WERI-Rb-1 (cell line): ENCODE results near the gene USP6NL.

Experiments
- DNase-seq: peaks from one replicate; pipeline ENCODE4 v3.0.0-alpha.2; 2020
- H3K27ac ChIP-seq: fragments of 250-450 bp; sonication (Bioruptor Pico); 2 replicates; pipeline ENCODE4 v1.5.1; 2020; ENCODE audit warnings: mild to moderate bottlenecking, moderate library complexity
- H3K27me3 ChIP-seq: fragments of 250-450 bp; sonication (Bioruptor Pico); 2 replicates; pipeline ENCODE4 v1.5.1; 2021; ENCODE audit warnings: mild to moderate bottlenecking, low read depth, moderate library complexity; ENCODE audit not compliant: insufficient read depth, severe bottlenecking
- H3K36me3 ChIP-seq: fragments of 250-450 bp; sonication (Bioruptor Pico); 2 replicates; pipeline ENCODE4 v1.5.1; 2020; ENCODE audit warnings: mild to moderate bottlenecking, moderate library complexity
- H3K4me3 ChIP-seq: 2 replicates; pipeline ENCODE4 v1.5.1; 2011; ENCODE audit warnings: low read depth, mild to moderate bottlenecking, control low read depth, low read length
- H3K9me3 ChIP-seq: fragments of 250-450 bp; sonication (Bioruptor Pico); 2 replicates; pipeline ENCODE4 v1.5.1; 2021; ENCODE audit warnings: mild to moderate bottlenecking, moderate library complexity; ENCODE audit not compliant: severe bottlenecking
- TF ChIP-seq, protein P1 (sequence below): IDR thresholded peaks from 2 replicates; pipeline ENCODE4 v1.5.1; 2011; ENCODE audit warnings: low read depth, mild to moderate bottlenecking, control low read depth, inconsistent platforms, low read length

The USP6NL gene

DNA sequence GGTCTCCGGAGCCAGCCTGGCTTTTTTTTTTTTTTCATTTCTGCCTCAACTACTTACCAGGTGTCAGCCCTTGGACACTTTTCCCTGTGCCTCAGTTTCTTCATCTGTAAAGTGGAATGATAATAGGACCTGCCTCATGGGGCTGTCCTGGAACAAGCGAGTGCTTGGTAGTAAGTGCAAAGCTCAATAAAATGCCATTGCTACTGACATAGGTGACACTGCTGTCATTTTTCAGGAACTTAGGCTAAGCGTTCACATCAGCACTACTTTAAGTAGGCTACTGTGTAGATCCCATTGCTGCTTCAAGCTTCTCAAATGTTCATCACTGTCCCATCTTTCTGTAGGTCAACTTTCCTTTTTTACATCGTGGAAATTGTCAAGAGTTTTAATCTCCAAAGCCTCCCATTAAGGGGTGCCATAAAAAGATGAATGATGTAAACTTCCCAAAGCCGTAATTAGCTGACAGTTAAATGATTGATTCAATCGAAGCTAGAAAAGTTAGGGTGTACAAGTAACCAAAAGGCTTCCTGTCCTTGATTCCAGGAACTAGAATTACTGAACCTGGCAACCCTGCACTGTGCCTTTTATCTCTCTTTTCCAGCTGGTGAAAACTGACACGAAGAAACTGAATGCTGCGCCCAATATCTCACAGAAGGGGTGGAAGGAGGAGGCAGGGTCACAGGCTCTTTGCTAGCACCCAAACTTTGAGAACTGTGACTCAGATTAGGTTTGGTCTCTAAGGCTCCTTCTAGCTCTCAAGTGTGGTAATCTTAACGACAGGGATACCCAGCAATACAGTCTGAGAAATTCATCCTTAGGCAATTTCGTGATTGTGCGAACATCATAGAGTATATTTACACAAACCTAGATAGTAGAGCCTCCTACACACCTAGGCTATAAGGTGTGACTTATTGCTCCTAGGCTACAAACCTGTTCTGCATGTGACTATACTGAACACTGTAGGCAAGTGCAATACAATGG, 861 bp upstream of the USP6NL start:
- Histone ChIP-seq H3K27ac (0 out of 2 replicates have a peak overlapping the region, but pooled peaks have one; percentile 46), H3K4me3 (peak overlapping the region; percentile 50), H3K9me3 (no peaks in the 10 kb centered on the region), H3K36me3 (no peaks in the 10 kb centered on the region), H3K27me3 (no peaks in the 10 kb centered on the region)
- TF ChIP-seq, protein P1, sequence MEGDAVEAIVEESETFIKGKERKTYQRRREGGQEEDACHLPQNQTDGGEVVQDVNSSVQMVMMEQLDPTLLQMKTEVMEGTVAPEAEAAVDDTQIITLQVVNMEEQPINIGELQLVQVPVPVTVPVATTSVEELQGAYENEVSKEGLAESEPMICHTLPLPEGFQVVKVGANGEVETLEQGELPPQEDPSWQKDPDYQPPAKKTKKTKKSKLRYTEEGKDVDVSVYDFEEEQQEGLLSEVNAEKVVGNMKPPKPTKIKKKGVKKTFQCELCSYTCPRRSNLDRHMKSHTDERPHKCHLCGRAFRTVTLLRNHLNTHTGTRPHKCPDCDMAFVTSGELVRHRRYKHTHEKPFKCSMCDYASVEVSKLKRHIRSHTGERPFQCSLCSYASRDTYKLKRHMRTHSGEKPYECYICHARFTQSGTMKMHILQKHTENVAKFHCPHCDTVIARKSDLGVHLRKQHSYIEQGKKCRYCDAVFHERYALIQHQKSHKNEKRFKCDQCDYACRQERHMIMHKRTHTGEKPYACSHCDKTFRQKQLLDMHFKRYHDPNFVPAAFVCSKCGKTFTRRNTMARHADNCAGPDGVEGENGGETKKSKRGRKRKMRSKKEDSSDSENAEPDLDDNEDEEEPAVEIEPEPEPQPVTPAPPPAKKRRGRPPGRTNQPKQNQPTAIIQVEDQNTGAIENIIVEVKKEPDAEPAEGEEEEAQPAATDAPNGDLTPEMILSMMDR: no peak
- DNase-seq: no peak

DNA sequence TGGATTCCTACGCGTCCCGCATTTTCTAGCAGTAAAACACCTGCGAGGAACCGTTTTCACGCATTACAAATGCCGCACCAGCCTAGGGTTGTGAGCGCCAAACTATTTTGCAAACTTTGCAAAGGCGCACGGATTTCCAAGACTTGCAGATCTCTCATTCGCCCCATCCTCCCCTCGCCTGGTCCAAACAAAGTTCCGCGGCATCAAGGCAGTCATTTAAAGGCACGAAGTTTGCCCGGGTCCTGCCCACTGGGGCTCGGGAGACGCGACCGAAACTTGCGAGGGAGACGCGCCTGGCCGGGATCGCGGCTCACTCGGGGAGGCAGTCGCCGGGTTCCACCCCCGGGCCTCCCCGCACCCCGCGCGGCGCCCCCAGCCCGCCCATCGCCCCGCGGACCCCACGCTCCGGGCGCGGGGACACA, 613 bp downstream of the USP6NL start:
- no peaks in the 10 kb centered on the region for H3K36me3 ChIP-seq
- DNase-seq: no peak
- TF ChIP-seq, protein P1: no peak
- H3K27ac ChIP-seq: peak overlapping the region; percentile 82
- no peaks in the 10 kb centered on the region for H3K27me3 ChIP-seq
- H3K4me3 ChIP-seq: peak overlapping the region; percentile 93
- no peaks in the 10 kb centered on the region for H3K9me3 ChIP-seq

DNA sequence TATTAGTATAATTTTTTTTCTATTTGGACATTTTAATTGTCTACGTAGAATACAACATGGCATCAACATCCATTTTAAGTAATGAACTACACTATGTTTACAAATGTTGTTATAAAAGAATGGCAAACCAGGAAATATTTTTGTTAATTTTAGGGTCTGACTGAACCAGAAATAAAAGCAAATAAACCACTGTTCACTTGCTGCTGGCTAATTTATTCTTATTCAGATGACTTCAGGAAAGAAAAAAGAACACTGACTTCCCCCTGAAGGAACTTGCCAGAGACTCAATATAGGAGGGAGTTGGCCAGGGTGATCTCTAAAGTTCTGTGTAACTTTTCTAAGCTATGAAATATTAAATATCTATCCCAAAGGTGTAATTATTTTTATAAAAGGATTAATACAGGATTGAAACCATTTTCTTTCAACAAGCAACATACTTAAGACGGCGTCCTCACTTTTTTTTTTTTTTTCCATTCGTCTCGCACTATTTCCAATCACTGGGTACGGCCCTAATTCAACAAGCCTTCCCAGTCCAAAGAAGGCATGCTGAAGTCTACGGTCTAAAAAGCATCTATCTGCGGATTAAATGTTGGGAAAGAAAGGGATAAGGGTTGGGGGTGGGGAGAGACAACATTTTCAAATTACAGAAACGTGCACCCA, 1.2 kb downstream of the USP6NL start:
- no peak for DNase-seq
- H3K27ac ChIP-seq: peak overlapping the region; percentile 82; the same call in 1 of the 2 replicates

DNA sequence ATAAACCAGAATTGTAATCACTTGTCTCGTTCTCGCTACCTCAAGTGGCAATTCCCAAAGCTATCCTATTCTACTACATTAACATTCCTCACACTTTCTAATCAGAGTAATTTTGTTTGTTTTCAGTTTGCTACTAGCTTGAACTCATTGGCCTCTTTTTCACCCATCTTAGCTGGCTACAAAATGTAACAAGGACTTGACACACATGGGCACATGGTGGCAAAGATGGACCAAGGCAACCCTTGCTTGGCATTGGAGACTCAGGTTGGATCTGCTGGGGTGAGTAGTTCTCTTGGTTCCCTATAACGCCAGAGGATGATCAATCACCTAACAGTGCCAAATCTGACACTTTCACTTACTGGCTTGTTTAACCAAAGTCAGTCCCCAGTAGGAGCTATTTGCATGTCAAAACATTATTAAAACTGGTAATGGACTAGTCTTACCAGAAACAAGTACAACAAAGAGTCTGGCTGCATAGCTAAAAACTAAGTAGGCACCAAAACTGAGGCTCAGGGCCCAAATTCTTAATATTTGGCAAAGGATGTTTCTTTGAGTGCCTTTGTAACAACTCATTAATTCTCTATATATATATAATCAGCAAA, 1.9 kb downstream of the USP6NL start:
- Histone ChIP-seq H3K9me3 (no peaks in the 10 kb centered on the region), H3K4me3 (no peak overlapping the region), H3K27me3 (no peaks in the 10 kb centered on the region), H3K36me3 (no peaks in the 10 kb centered on the region), H3K27ac (no peak overlapping the region)
- TF ChIP-seq, protein P1: no peak
- DNase-seq: no peak

More for the DNA sequence above, 1.2 kb downstream of the USP6NL start:
- H3K36me3 ChIP-seq: no peaks in the 10 kb centered on the region
- peak overlapping the region; percentile 93 for H3K4me3 ChIP-seq
- TF ChIP-seq, protein P1: no peak
- H3K9me3 ChIP-seq: no peaks in the 10 kb centered on the region
- H3K27me3 ChIP-seq: no peaks in the 10 kb centered on the region

DNA sequence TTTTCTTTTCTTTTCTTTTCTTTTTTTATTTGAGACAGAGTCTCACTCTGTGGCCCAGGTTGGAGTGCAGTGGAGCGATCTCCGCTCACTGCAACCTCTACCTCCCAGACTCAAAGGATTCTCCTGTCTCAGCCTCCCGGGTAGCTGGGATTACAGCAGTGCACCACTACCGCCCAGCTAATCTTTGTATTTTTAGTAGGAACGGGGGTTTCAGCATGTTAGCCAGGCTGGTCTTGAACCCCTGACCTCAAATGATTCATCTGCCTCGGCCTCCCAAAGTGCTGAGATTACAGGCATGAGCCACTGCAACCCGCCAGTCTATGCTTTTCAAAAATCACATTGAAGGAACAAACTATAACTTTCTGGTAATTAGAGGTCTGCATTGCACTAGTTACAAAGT, 2.4 kb downstream of the USP6NL start:
- H3K36me3 ChIP-seq: no peaks in the 10 kb centered on the region
- H3K27me3 ChIP-seq: no peaks in the 10 kb centered on the region
- DNase-seq: no peak
- H3K4me3 ChIP-seq: no peak overlapping the region
- H3K9me3 ChIP-seq: no peaks in the 10 kb centered on the region
- H3K27ac ChIP-seq: no peak overlapping the region
- TF ChIP-seq, protein P1: no peak
